ENCODE data around the gene NCAPH2. TPM values are rescaled to one million over a fixed set of nuclear protein-coding genes. Genes with fewer than 3 reads are reported as not detected.

NCAPH2 gene
- total RNA-seq, 1 donor from 2014 or later: 41.2 TPM

DNA sequence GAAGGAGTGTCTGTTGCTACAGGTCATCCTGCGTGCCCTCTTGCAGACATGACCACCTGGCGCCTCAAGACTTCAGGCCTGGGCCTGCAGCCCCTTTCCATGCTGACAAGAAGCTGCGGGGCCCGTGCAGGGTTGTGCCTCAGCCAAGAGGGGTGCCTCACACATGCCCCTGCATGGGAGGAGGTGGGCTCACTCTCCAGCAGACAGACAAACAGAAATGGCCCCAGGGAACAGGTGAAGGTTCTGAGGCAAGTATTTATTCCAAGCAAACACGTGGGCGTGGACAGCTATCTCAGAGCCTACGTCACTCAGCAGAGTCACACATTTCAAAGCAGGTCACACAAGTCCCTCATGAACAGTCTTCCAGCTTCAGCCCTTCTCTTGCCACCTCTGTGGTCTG lies 60.6 kb downstream of the NCAPH2 start:
- peaks cover 16% of the 10 kb centered on the region for H3K36me3 Mint-ChIP-seq
- Histone ChIP-seq H3K9me3 (ENCODE audit: low read depth) (no peaks in the 10 kb centered on the region), H3K4me2 (no peak overlapping the region), H2AFZ (replicated peaks) (no peak overlapping the region), H3K9ac (no peak overlapping the region), H3K4me1 (peaks cover under 1% of the 10 kb centered on the region), H4K20me1 (ENCODE audit: low read depth) (no peaks in the 10 kb centered on the region), H3K27ac (no peak overlapping the region), H3K27me3 (peaks cover 14% of the 10 kb centered on the region), H3K36me3 (no peaks in the 10 kb centered on the region), H3F3A (ENCODE audit: low read depth) (no peaks in the 10 kb centered on the region), H3K79me2 (ENCODE audit: low read depth) (no peaks in the 10 kb centered on the region), H3K4me3 (no peak overlapping the region)
- no peaks in the 10 kb centered on the region for H3K9me3 Mint-ChIP-seq
- peaks cover 3% of the 10 kb centered on the region for H3K27me3 Mint-ChIP-seq (ENCODE audit: insufficient read depth, low read depth)
- DNase-seq (ENCODE audit: low spot score): no peak
- peaks cover 5% of the 10 kb centered on the region for H3K4me1 Mint-ChIP-seq
- no peak overlapping the region for H3K27ac Mint-ChIP-seq
- TF ChIP-seq, protein P1, sequence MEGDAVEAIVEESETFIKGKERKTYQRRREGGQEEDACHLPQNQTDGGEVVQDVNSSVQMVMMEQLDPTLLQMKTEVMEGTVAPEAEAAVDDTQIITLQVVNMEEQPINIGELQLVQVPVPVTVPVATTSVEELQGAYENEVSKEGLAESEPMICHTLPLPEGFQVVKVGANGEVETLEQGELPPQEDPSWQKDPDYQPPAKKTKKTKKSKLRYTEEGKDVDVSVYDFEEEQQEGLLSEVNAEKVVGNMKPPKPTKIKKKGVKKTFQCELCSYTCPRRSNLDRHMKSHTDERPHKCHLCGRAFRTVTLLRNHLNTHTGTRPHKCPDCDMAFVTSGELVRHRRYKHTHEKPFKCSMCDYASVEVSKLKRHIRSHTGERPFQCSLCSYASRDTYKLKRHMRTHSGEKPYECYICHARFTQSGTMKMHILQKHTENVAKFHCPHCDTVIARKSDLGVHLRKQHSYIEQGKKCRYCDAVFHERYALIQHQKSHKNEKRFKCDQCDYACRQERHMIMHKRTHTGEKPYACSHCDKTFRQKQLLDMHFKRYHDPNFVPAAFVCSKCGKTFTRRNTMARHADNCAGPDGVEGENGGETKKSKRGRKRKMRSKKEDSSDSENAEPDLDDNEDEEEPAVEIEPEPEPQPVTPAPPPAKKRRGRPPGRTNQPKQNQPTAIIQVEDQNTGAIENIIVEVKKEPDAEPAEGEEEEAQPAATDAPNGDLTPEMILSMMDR (IDR thresholded peaks at IDR 0.05): no peak
- TF ChIP-seq EZH2 (IDR thresholded peaks at IDR 0.05) (no peak), EZH2phosphoT487 (IDR thresholded peaks at IDR 0.05) (no peak)
- no peak overlapping the region for H3K4me3 Mint-ChIP-seq

DNA sequence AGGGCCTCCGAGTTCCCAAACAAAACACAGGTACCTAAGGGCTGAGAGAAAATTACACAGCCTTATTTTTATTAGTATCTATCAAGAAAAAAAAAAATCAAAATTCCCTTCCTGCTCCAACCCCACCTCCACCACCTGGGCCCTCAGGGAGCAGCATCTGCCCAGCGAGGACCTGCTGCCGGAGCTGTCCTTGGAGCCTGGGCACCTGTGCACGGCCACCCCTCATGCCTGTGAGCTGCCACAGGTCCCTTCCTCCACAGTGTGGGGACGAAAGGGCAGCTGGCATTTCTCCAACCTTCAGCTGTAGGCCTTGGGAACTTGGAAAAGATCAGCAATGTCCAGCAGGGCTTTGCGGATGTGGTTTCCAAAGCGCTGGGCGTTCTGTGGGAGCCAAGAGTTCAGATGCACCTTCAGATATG lies 61.0 kb downstream of the NCAPH2 start:
- H3K4me3 ChIP-seq: no peak overlapping the region
- no peaks in the 10 kb centered on the region for H3K79me2 ChIP-seq (ENCODE audit: low read depth)
- H3F3A ChIP-seq (ENCODE audit: low read depth): no peaks in the 10 kb centered on the region
- H2AFZ ChIP-seq (replicated peaks): no peak overlapping the region
- H3K9ac ChIP-seq: no peak overlapping the region
- H3K27me3 Mint-ChIP-seq (ENCODE audit: insufficient read depth, low read depth): no peaks in the 10 kb centered on the region
- no peak overlapping the region for H3K27ac ChIP-seq
- H3K27me3 ChIP-seq: peaks cover 10% of the 10 kb centered on the region
- H3K36me3 Mint-ChIP-seq: peaks cover 16% of the 10 kb centered on the region
- no peak for TF ChIP-seq EZH2phosphoT487 (IDR thresholded peaks at IDR 0.05)
- TF ChIP-seq EZH2 (IDR thresholded peaks at IDR 0.05): no peak
- TF ChIP-seq, protein P1 (IDR thresholded peaks at IDR 0.05): no peak
- H3K4me3 Mint-ChIP-seq: no peak overlapping the region
- no peaks in the 10 kb centered on the region for H4K20me1 ChIP-seq (ENCODE audit: low read depth)
- H3K4me1 Mint-ChIP-seq: peaks cover 2% of the 10 kb centered on the region
- no peak overlapping the region for H3K4me2 ChIP-seq
- H3K9me3 ChIP-seq (ENCODE audit: low read depth): no peaks in the 10 kb centered on the region
- no peaks in the 10 kb centered on the region for H3K9me3 Mint-ChIP-seq
- DNase-seq (ENCODE audit: low spot score): no peak
- H3K27ac Mint-ChIP-seq: no peak overlapping the region
- H3K4me1 ChIP-seq: no peaks in the 10 kb centered on the region
- no peaks in the 10 kb centered on the region for H3K36me3 ChIP-seq

DNA sequence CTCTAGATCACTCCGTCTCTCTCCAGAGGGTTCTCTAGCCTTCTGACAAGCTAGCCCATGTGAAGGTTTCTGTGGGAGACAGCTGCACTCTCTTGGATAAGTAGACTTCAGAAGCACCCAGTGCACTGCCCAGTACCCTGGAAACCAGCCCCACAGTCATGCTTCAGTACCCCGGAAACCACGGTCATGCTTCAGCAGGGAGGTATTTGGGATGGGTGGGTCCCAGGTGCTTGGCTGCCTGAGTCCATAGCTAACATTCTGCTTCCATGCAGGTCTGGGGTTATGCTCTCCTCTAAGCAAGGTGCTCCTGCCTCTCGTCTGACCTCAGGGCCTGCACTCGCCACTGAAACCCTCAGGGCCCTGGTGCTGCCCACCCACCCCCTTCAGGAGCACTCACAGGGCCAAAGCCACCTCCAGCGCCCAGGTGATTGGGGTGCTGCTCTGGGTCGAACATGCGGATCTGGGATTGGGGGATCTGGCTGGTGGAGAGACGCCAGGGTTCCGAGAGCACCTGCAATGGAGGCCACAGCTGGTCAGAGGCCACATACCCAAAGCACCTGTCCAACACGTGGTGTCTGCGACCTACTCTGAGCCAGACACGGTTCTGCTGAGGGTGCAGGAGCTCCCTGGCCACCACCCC lies 62.0 kb downstream of the NCAPH2 start:
- Histone ChIP-seq H3K4me2 (no peak overlapping the region), H3K9ac (no peak overlapping the region), H3K27me3 (peaks cover under 1% of the 10 kb centered on the region), H3K27ac (no peak overlapping the region), H3F3A (ENCODE audit: low read depth) (no peaks in the 10 kb centered on the region), H3K9me3 (ENCODE audit: low read depth) (no peaks in the 10 kb centered on the region), H3K79me2 (ENCODE audit: low read depth) (no peaks in the 10 kb centered on the region), H3K4me3 (no peak overlapping the region), H3K4me1 (no peaks in the 10 kb centered on the region), H4K20me1 (ENCODE audit: low read depth) (no peaks in the 10 kb centered on the region), H2AFZ (replicated peaks) (no peak overlapping the region), H3K36me3 (no peaks in the 10 kb centered on the region)
- Mint-ChIP-seq H3K27me3 (ENCODE audit: insufficient read depth, low read depth) (no peaks in the 10 kb centered on the region), H3K36me3 (peaks cover 16% of the 10 kb centered on the region), H3K9me3 (no peaks in the 10 kb centered on the region), H3K4me3 (no peak overlapping the region), H3K27ac (no peak overlapping the region), H3K4me1 (no peaks in the 10 kb centered on the region)
- TF ChIP-seq EZH2phosphoT487 (IDR thresholded peaks at IDR 0.05) (no peak), EZH2 (IDR thresholded peaks at IDR 0.05) (no peak)
- TF ChIP-seq, protein P1 (IDR thresholded peaks at IDR 0.05): no peak
- DNase-seq (ENCODE audit: low spot score): no peak

Data from neural progenitor cell (in vitro differentiated cells).